NCI-H526 treated with DMSO at 0.1 percent for 48 hours (cell line): ENCODE results near the gene PGLYRP1.

Experiments
- DNase-seq: peaks from one replicate; lab custom pipeline; 2025; lab: John Stamatoyannopoulos, UW

The PGLYRP1 gene, protein sequence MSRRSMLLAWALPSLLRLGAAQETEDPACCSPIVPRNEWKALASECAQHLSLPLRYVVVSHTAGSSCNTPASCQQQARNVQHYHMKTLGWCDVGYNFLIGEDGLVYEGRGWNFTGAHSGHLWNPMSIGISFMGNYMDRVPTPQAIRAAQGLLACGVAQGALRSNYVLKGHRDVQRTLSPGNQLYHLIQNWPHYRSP

DNA sequence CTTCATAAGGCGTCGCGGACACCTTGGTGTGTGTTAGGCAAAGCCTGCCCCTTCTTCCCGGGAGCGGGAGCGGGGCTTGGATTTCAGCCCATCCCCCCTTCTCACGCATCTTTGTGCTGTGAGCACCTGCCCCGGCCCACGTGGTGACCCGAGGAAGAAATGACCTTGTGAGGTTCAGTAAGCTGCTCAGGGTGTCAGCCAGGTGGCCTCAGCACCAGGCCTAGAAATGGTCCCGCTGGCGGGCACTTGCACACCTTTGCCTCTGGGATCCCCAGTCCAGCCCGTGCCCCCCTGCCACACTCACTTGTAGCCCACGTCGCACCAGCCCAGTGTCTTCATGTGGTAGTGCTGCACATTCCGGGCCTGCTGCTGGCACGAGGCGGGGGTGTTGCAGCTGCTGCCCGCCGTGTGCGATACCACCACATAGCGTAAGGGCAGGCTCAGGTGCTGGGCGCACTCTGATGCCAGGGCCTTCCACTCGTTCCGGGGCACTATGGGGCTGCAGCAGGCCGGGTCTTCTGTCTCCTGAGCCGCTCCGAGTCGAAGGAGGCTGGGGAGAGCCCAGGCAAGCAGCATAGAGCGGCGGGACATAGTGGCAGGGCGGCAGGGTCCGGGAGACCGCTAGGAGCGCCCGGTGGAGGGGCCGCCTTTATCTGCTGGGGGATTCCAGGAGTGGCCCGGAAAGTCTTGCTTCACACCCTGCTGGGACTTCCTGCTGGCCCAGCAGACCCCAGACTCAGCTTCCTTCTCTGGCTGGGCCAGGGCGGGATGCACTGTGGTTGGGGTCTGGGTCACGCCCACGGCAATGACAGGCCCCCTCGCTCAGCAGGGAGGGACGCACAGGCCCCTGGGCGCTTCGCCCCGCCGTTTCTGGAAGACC lies at the start of gene PGLYRP1:
PGLYRP1 (minus strand) TSS at position 623 of the 880 bp plus-strand sequence; CDS start at position 591, 32 bp downstream.
- DNase-seq: no peak

DNA sequence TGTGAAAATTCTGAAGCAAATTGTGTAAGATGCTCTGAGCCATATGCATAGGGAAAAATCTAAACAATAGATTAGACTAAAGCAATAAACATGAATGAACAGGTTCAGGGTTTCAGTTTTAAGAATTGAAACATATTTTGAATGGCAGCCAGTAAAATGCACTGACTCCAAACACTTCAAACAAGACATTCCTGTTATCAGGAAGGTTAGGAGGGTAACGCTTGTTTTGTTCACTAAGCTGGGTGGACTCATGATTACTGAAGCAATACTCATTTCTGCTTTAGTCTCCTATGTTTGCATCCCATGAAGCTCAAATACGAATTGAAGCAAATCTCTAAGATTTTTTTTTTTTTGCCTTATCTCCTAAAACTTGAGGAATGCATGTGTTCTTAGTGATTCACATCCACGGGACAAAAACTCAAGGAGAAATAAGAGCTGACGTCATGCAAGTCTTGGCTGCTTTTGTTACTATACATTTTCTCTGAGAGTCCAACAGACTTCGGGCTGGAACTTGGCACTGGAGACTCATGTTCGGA lies 47.0 kb upstream of the PGLYRP1 start:
- DNase-seq: no peak

DNA sequence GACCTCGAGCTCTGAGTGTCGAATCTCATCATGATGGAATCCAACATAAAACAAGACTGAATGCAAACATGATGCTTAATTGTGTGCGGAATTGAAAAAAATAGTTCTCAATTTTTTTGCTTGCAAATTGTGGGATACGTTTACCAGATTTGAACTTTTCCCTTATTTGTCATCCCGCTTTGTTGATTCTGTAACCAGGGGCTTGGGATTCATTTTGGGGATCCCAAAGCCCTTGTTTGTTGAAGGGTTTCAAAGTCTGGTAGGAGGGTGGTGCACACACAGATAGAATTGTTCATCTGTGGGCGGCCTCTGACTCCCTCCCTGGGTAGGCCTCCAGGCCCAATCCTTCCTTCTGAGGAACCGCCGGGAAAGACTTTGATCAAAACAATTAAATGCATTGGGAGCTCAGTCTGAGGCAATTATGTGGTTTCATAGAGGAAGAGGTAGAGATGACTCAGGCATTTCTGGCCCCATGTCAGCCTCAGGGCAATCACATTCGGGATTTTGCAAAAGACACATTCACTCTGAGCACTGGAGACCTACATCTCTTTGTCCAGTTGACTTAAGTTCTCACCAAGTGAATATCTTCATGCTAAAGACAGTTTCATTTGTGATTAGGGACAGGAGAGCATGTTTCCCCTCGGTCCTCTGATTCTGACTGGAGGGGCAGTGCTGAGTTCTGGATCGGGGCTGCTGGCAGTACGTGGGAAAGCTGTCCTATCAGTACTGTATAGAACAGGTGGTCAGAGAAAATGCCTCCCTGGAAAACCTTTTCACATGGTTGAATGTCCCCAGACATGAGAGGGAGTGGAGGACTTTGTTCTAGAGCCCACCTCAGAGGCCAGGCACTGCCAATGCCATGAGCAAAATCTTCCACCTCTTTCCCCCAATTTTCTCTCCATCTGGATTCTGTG lies 45.7 kb upstream of the PGLYRP1 start:
- DNase-seq: no peak

DNA sequence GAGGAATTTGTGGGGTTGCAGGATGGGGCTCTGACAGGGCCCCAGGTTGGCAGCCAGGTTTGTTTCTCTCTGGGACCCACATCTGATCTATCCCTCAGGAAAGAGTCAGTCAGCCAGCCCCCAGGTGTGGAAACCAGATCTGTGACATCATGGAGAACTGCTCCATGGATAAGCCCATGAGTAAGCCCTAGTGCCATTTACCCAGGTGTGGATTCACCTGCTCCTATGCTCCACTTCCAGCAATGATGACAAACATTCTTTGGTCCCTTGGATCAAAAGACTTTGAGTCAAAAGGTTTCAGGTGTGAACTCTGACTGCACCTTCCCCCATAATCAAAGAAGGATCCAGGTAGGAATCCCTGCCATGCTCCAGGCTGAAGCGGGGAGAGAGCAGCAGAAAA lies 44.8 kb upstream of the PGLYRP1 start:
- no peak for DNase-seq

DNA sequence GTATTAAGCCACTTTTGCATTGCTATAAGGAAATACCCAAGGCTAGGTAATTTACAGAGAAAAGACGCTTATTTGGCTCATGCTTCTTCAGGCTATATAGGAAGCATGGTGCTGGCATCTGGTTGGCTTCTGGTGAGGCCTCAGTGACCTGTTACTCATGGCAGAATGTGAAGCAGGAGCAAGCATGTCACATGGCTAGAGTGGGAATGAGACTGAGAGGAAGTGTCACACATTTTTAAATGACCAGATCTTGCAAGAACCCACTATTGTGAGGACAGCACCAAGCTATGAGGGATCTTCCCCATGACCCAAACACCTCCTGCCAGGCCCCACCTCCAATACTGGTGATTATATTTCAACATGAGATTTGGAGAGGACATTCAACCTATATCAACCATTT lies 43.6 kb upstream of the PGLYRP1 start:
- DNase-seq: no peak

- no peak for DNase-seq
Measured at GRCh38 chr19:46065486-46066071, 42.7 kb upstream of the PGLYRP1 start.

DNA sequence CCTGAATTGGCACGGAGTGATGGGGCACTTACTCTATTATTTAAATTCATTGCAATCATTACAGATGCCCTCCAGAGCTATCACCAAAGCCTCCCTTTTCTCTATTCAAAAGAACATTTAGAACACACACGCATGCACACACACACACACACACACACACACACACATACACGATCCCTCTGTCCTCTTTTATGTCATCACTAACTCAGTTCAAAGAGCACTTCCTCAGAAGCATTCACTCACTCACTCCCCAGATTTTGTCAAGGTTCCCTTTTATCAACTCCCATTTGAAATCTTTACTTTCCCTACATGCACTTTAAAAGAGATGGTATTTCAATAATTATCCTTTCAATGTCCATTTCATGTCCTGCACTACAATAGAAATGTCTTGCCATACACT lies 40.3 kb upstream of the PGLYRP1 start:
- DNase-seq: no peak

GRCh38 chr19:46060012-46060411 lies 37.2 kb upstream of the PGLYRP1 start:
- no peak for DNase-seq

DNA sequence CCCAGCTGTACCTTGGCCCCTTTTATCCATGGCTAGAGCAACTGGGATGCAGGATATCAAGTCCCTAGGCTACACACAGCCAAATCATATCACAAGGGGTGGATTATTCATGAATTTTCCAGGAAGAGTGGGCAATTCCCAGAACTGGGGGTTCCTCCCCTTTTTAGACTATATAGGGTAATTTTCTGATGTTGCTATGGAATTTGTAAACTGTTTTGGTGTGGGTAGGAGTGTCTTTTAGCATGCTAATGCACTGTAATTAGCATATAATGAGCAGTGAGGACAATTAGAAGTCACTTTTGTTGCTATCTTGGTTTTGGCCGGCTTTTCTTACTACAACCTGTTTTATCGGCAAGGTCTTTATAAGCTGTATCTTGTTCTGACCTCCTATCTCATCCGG lies 35.9 kb upstream of the PGLYRP1 start:
- DNase-seq: no peak

DNA sequence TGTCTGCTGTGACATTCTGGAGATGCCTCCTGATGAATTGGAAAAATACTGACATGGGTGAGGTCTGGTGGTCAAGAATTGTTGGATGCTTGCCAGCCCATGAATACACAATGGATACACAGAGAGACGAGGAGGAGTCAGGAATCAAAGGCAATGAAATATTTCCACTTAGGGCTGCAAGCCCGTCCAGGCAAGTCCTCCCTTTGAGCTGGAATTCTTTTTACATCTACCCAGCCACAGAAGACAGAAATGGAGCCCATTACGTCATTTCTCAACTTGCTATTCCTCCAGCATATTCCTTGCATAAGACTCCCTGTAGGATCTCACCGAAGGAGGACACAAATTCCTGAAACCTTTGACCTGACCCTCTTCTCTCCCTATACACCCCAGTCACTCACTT lies 33.7 kb upstream of the PGLYRP1 start:
- DNase-seq: no peak

DNA sequence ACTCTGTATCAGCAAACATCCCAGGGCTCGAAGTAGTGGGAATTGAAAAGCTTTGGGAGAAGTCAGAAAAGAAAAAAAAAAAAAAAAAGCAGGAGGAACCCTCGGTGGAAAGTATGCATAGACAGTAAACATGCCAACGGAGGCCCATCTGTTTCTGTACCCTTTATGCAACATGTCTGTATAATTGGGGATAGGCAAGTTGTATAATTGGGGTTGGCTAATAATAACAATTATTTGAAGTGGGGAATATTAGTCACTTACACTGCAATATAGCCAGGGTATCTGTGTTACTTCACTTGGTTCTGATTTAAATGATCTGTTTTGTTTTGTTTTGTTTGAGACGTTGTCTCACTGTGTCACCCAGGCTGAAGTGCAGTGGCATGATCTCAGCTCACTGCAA lies 30.0 kb upstream of the PGLYRP1 start:
- no peak for DNase-seq

GRCh38 chr19:46049597-46049996 lies 26.7 kb upstream of the PGLYRP1 start:
- DNase-seq: peak; percentile 16

DNA sequence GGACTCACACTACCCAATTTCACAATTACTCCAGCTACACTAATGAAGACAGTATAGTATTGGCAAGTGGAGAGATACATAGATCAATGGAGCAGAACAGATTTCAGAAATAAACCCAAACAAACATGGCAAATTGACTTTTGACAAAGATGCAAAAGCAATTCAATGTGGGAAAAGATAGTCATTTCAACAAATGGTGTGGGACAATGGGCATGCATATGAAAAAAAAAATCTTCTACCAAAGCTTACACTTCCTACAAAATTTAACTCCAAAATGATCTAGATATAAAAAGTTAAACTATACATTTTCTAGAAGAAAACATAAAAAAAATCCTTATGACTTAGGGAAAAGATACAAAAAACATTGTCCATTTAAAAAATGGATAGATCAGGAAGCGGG lies 20.7 kb upstream of the PGLYRP1 start:
- no peak for DNase-seq

- peak; percentile 20 for DNase-seq
Measured at GRCh38 chr19:46042252-46042883, 19.5 kb upstream of the PGLYRP1 start.

- peak; percentile 44 for DNase-seq
Measured at GRCh38 chr19:46040952-46041500, 18.2 kb upstream of the PGLYRP1 start, which contains the start of gene IGFL4. Gene IGFL4 (minus strand): TSS chr19:46041002. CDS start chr19:46040962, 40 bp downstream.

DNA sequence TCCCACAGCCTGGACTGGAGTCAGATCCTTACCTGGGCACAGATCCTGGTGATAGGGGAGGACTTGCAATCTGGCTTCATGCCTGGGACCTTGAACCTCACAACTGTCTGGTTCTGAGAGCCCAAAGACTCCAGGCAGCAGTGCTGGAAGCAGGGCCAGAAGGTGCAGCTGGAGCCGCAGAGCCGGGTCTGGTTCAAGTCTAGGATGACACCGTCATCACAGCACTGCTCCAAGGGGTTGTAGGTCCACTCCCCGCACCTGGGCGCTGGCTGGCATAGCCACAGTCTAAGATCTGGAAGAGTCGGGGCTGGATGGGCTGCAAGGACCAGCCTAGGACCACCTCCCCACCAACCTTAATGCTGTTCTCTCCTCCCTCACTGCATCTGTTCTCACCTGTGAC lies 17.3 kb upstream of the PGLYRP1 start:
- no peak for DNase-seq

GRCh38 chr19:46036744-46037128 lies 13.9 kb upstream of the PGLYRP1 start:
- DNase-seq: no peak

DNA sequence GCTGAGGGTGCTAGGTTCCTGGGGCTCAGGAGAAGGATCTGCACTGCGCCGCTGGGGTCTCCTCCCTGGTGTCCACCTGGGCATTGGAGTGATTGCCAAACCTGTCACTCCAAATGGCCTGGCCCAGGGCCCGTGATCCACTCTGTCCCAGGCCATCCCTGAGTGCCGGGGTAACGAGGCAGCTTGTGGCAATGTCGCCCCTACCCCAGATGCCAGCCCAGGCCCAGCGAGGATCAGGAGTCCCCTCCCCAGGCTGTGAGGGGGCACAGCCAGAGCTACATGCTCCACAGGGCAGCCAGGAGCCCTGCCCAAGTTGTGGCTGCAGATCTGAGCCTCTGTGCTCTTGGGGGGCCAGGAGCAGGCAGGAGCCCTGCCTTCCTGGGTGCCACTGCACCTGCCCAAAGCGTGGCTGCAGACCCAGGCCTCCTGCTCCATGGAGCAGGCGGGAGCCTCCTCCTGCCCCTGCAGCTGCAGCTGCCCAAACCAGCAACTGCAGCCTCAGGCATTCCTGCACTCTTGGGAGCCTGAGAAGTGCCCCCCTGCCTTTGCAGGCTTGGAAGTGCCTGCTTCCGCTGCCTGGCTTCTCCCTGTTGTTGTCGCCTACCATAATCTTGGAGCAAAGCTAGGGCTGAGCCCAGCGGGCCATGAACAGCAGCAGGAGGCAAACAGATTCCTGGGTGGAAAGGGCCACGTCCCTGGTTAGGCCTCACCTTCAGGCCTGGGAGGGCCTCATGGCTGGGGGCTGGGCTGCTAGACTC lies 13.3 kb upstream of the PGLYRP1 start:
- DNase-seq: no peak

DNA sequence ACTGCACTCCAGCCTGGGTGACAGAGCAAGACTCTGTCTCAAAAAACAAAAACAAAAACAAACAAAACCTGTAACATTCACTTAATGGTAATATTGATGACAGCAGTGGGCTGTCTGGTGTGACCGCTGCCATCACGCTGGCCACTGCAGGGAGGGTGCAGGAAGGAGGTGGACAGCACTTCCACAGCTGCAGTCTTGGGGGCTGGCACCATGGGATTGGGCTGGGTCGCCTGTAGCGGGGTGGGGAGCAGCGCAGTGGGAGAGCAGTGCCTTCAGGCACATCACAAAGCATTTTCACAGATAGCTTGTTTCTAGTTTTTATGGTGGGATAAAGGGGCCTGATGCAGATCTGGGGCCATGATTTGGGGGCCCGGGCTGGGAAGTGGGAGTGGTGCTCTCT lies 12.7 kb upstream of the PGLYRP1 start:
- no peak for DNase-seq

DNA sequence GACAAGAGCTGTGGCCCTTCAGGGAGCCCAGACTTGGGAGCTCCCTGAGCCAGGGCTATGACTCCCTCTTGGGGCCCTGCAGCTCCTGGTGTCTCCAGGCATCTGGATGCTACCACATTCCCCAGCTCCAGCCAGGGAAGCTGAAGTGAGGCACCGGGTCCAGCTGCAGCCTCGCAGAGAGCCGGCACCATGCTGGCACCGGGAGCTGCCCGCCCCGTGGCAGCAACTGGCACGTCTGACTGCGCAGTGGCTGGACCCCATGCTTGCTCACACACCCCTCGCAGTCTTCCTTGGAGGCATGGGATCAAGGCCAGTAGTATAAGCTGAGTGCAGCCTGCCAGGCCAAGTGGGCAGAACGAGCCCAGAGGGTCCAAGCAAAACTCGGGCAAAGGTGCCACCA lies 10.5 kb upstream of the PGLYRP1 start:
- no peak for DNase-seq
